ENCODE data around the gene COP1. TPM values are rescaled to one million over a fixed set of nuclear protein-coding genes. Genes with fewer than 3 reads are reported as not detected.

Gene COP1
- total and polyA plus RNA-seq, 12 donors: 17.9 to 55.2 (median 23.6) TPM

DNA sequence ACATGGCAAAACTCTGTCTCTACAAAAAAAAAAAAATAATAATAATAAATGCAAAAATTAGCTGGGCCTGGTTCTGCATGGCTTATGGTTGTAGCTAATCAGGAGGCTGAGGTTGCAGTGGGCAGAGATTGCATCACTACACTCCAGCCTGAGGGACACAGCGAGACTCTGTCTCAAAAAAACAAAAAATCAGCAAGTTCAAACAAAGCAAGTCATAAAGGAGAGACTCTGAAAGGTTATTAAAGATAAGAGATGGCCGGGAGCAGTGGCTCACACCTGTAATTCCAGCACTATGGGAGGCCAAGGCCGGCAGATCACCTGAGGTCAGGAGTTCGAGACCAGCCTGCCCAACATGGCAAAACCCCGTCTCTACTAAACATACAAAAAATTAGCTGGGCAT is 28.8 kb downstream of the COP1 start:
- 89 to 90% methylated on average over 5 of the region's 5 CpGs for WGBS, 2 donors
- no peaks in the 10 kb centered on the region for H3K9me3 ChIP-seq
- DNase-seq: no peak
- peaks cover 0 to 67% (median 9%) of the 10 kb centered on the region in 9 donors for H3K36me3 ChIP-seq
- TF ChIP-seq, protein P1, sequence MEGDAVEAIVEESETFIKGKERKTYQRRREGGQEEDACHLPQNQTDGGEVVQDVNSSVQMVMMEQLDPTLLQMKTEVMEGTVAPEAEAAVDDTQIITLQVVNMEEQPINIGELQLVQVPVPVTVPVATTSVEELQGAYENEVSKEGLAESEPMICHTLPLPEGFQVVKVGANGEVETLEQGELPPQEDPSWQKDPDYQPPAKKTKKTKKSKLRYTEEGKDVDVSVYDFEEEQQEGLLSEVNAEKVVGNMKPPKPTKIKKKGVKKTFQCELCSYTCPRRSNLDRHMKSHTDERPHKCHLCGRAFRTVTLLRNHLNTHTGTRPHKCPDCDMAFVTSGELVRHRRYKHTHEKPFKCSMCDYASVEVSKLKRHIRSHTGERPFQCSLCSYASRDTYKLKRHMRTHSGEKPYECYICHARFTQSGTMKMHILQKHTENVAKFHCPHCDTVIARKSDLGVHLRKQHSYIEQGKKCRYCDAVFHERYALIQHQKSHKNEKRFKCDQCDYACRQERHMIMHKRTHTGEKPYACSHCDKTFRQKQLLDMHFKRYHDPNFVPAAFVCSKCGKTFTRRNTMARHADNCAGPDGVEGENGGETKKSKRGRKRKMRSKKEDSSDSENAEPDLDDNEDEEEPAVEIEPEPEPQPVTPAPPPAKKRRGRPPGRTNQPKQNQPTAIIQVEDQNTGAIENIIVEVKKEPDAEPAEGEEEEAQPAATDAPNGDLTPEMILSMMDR (IDR thresholded peaks at IDR 0.05): no peak
- H3K4me3 ChIP-seq: no peak overlapping the region
- intact Hi-C loops (cut with DNase I): no loop called here
- H3K27ac ChIP-seq: no peak overlapping the region
- no peaks in the 10 kb centered on the region for H3K27me3 ChIP-seq
- H3K4me1 ChIP-seq: peaks cover 0 to 12% (median 8%) of the 10 kb centered on the region in 9 donors
- no peak for ATAC-seq

- TF ChIP-seq, protein P1 (IDR thresholded peaks at IDR 0.05): no peak
- H3K36me3 ChIP-seq: peaks cover 0 to 67% (median 9%) of the 10 kb centered on the region in 9 donors
- no peak for ATAC-seq
- 76 to 77% methylated on average over 2 of the region's 2 CpGs for WGBS, 2 donors
- intact Hi-C loops (cut with DNase I): no loop called here
- H3K4me3 ChIP-seq: no peak overlapping the region
- DNase-seq: no peak
- peaks cover 0 to 12% (median 8%) of the 10 kb centered on the region in 9 donors for H3K4me1 ChIP-seq
- no peaks in the 10 kb centered on the region for H3K27me3 ChIP-seq
- H3K9me3 ChIP-seq: no peaks in the 10 kb centered on the region
- H3K27ac ChIP-seq: no peak overlapping the region
Observed at GRCh38 chr1:176177764-176178163, 29.3 kb downstream of the COP1 start.

DNA sequence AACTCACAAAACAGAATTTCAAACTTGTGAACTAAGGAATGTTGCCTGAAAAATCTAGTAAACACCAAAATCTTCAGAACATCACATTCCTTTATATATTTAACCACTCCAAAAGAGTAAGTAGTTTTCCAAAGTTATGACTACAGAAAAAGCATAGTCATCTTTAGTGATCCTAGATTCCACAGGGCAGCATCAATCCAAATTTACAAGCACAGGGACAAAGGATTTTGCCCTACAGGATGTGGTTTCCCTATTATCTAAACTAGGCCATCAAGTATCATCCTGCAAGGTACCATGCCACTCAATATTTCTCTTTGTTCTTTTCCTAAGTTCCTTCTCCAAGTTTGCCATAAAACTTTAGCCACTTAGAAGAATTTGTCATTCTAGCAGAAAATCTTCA is 33.0 kb downstream of the COP1 start:
- Histone ChIP-seq H3K27me3 (no peaks in the 10 kb centered on the region), H3K9me3 (peaks cover 0 to 5% (median 0%) of the 10 kb centered on the region in 11 donors), H3K4me1 (peaks cover 0 to 12% (median 8%) of the 10 kb centered on the region in 9 donors), H3K27ac (no peak overlapping the region), H3K4me3 (no peak overlapping the region), H3K36me3 (peaks cover 0 to 76% (median 4%) of the 10 kb centered on the region in 9 donors)
- DNase-seq: no peak
- TF ChIP-seq, protein P1 (IDR thresholded peaks at IDR 0.05): no peak
- ATAC-seq: no peak
- intact Hi-C loops (cut with DNase I): no loop called here

- Histone ChIP-seq H3K36me3 (peaks cover 0 to 77% (median 4%) of the 10 kb centered on the region in 9 donors), H3K4me1 (no peaks in the 10 kb centered on the region), H3K4me3 (no peak overlapping the region), H3K27ac (no peak overlapping the region), H3K27me3 (no peaks in the 10 kb centered on the region), H3K9me3 (peaks cover 0 to 5% (median 0%) of the 10 kb centered on the region in 11 donors)
- TF ChIP-seq, protein P1 (IDR thresholded peaks at IDR 0.05): no peak
- DNase-seq (no peak), ATAC-seq (no peak)
- intact Hi-C loops (cut with DNase I): no loop called here
- 98 to 99% methylated on average over 6 of the region's 6 CpGs for WGBS, 2 donors
Observed at GRCh38 chr1:176172215-176172614, 34.9 kb downstream of the COP1 start.

Data from heart right ventricle (tissue), 16 donors.